A673 (cell line): ENCODE measurements around the gene THSD7B. TPM values are rescaled to one million over a fixed set of nuclear protein-coding genes. Genes with fewer than 3 reads are reported as not detected.

Experiments
- BruUV-seq: library from RNA; stranded (reverse); fragments of 400-500 nt; replicated peaks from 2 replicates; lab custom pipeline; 2021; lab: Mats Ljungman, UMichigan
- CTCF ChIA-PET: fragments of 300-600 bp; sonication (Branson Sonifier 250); formaldehyde crosslinking; loops from one replicate; lab custom pipeline; 2022; ENCODE audit warnings: antibody characterized with exemption; lab: Charles Lee
- POLR2A ChIA-PET: fragments of 300-600 bp; sonication (Branson Sonifier 250); formaldehyde crosslinking; loops from one replicate; lab custom pipeline; 2022; ENCODE audit warnings: antibody characterized with exemption; ENCODE audit not compliant: low non-redundant PET; lab: Charles Lee
- DNase-seq: peaks from one replicate; pipeline ENCODE4 v3.0.0-alpha.2; 2015; ENCODE audit warnings: low spot score
- H3K27ac ChIP-seq: fragments of 200-600 bp; sonication (generic); 2 replicates; pipeline ENCODE4 v1.5.1; 2016; ENCODE audit warnings: mixed run types, low read depth, mild to moderate bottlenecking, mixed read lengths, antibody characterized with exemption, low read length; ENCODE audit not compliant: poor library complexity, severe bottlenecking
- H3K27me3 ChIP-seq: fragments of 200-600 bp; sonication (generic); replicated peaks from 2 replicates; pipeline ENCODE4 v1.6.1; 2017; ENCODE audit warnings: mixed run types, low read depth, mild to moderate bottlenecking, mixed read lengths, antibody characterized with exemption, low read length; ENCODE audit not compliant: insufficient read depth, poor library complexity
- H3K36me3 ChIP-seq: fragments of 200-600 bp; sonication (generic); 2 replicates; pipeline ENCODE4 v1.6.1; 2016; ENCODE audit warnings: mixed run types, mild to moderate bottlenecking, mixed read lengths, antibody characterized with exemption, low read length; ENCODE audit not compliant: insufficient read depth, poor library complexity, severe bottlenecking
- H3K4me1 ChIP-seq: fragments of 200-600 bp; sonication (generic); 2 replicates; pipeline ENCODE4 v1.6.1; 2017; ENCODE audit warnings: mixed run types, mild to moderate bottlenecking, mixed read lengths, antibody characterized with exemption, low read length; ENCODE audit not compliant: insufficient read depth, poor library complexity, severe bottlenecking
- H3K4me3 ChIP-seq: fragments of 200-600 bp; sonication (generic); 2 replicates; pipeline ENCODE4 v1.5.1; 2016; ENCODE audit warnings: low read depth, mixed run types, mild to moderate bottlenecking, mixed read lengths, low read length; ENCODE audit not compliant: poor library complexity, severe bottlenecking
- H3K9me3 ChIP-seq: fragments of 200-600 bp; sonication (generic); 2 replicates; pipeline ENCODE4 v1.6.1; 2016; ENCODE audit warnings: mixed run types, low read depth, mild to moderate bottlenecking, mixed read lengths, antibody characterized with exemption, low read length; ENCODE audit not compliant: poor library complexity, severe bottlenecking
- EZH2 ChIP-seq: fragments of 200-600 bp; sonication (generic); IDR thresholded peaks from 2 replicates; pipeline ENCODE4 v1.6.1; 2017; ENCODE audit warnings: borderline replicate concordance, low read depth, mild to moderate bottlenecking, mixed read lengths, antibody characterized with exemption, low read length; ENCODE audit not compliant: poor library complexity, severe bottlenecking
- intact Hi-C: fragments of 100-400 bp; cut with micrococcal nuclease; formaldehyde crosslinking; loops from one replicate; pipeline ENCODE4 v1.10.0; 2022; ENCODE audit not compliant: unreplicated experiment
- total RNA-seq: library from RNA; stranded (reverse); gene quantifications from 2 replicates; pipeline ENCODE4 v1.2.3, GENCODE V29; 2021
- TF ChIP-seq, protein P1 (sequence below): fragments of 300-800, 200-600 bp; sonication (generic); conservative IDR thresholded peaks from 2 replicates; pipeline ENCODE4 v1.5.1; 2017; ENCODE audit warnings: low read depth, mild to moderate bottlenecking, antibody characterized with exemption, low read length, moderate library complexity, mixed read lengths

Gene THSD7B
- total RNA-seq, 1 experiment from 2014 or later, result not detected

DNA sequence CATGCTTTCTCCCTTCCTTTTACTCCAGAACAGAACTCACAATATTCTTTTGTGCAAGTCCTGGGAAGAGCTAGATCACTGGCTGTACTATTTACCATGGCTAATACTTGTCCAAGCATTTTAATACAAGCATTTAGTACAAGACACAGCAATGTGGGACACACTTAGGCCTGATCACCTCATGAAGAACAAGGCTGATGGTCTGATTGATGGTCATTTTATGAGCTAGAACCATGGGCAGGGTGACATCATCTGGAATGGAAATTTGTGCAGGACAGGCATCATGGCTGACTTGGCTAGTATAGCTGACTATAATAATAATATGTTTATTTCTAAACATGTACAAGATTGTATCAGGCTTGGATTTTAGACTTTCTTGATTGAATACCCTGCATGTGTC, 824.8 kb downstream of the THSD7B start:
- CTCF ChIA-PET, result no interaction called here

DNA sequence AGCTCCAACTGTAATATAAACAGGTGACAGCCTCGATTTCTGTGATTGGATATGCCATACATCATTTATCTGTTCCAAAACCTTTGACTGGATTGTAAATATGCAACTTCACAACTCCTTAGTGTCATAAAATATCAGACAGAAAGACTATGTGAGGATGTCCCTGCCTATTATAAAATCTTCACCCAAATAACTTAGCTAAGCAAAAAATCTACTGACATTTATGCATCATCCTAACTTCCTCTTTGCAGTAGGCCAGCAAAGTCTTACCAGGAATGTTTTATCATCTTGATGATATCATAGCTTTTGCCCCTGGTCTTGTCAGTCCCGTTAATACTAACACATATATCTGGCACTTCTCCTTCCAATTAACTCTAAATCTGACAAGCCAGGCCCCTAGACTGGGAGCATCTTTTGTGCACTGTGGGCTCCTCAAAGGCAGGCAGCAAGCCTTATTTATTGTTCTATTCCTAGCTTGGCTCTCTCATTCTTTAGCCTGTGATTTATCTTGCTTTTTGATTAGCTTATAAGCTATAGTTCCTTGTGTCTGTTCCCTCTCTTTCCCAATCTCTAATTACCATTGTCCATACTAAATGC, 842.5 kb downstream of the THSD7B start:
- H3K4me3 ChIP-seq, result no peak overlapping the region
- ChIA-PET CTCF (no interaction called here), POLR2A (no interaction called here)
- no peaks in the 10 kb centered on the region for H3K36me3 ChIP-seq
- TF ChIP-seq, protein P1, sequence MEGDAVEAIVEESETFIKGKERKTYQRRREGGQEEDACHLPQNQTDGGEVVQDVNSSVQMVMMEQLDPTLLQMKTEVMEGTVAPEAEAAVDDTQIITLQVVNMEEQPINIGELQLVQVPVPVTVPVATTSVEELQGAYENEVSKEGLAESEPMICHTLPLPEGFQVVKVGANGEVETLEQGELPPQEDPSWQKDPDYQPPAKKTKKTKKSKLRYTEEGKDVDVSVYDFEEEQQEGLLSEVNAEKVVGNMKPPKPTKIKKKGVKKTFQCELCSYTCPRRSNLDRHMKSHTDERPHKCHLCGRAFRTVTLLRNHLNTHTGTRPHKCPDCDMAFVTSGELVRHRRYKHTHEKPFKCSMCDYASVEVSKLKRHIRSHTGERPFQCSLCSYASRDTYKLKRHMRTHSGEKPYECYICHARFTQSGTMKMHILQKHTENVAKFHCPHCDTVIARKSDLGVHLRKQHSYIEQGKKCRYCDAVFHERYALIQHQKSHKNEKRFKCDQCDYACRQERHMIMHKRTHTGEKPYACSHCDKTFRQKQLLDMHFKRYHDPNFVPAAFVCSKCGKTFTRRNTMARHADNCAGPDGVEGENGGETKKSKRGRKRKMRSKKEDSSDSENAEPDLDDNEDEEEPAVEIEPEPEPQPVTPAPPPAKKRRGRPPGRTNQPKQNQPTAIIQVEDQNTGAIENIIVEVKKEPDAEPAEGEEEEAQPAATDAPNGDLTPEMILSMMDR, result no peak
- no peak for TF ChIP-seq EZH2
- no TSS peak for BruUV-seq
- no peak for DNase-seq
- no peak overlapping the region for H3K27ac ChIP-seq
- H3K9me3 ChIP-seq, result no peaks in the 10 kb centered on the region
- no peaks in the 10 kb centered on the region for H3K27me3 ChIP-seq
- intact Hi-C loops, result no loop called here
- no peaks in the 10 kb centered on the region for H3K4me1 ChIP-seq

More for the DNA sequence above, 824.8 kb downstream of the THSD7B start:
- no peak overlapping the region for H3K27ac ChIP-seq
- no peak for TF ChIP-seq EZH2
- TF ChIP-seq, protein P1, result no peak
- no peak for DNase-seq
- BruUV-seq, result no TSS peak
- no peaks in the 10 kb centered on the region for H3K4me1 ChIP-seq
- no peak overlapping the region for H3K4me3 ChIP-seq
- intact Hi-C loops, result no loop called here
- H3K9me3 ChIP-seq, result no peaks in the 10 kb centered on the region
- no peaks in the 10 kb centered on the region for H3K36me3 ChIP-seq
- POLR2A ChIA-PET, result no interaction called here
- H3K27me3 ChIP-seq, result no peaks in the 10 kb centered on the region

DNA sequence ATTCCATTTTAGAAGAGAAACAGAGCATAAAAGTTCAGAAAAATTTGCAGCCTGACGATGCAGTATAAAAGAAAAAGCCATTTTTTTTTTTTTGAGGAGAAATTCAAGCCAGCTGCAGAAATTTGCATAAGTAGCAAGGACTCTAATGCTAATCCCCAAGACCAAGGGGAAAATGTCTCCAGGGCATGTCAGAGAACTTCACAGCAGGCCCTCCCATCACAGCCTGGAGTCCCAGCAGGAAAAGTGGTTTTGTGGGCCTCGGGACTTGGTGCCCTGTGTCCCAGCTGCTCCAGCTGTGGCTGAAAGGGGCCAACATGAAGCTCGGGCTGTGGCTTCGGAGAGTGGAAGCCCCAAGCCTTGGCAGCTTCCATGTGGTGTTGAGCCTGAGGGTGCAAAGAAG, 873.6 kb downstream of the THSD7B start:
- BruUV-seq, result no TSS peak
- no peaks in the 10 kb centered on the region for H3K36me3 ChIP-seq
- H3K4me1 ChIP-seq, result no peaks in the 10 kb centered on the region
- no peaks in the 10 kb centered on the region for H3K9me3 ChIP-seq
- DNase-seq, result no peak
- CTCF ChIA-PET, result no interaction called here
- TF ChIP-seq EZH2, result no peak
- TF ChIP-seq, protein P1, result no peak
- no peak overlapping the region for H3K27ac ChIP-seq
- intact Hi-C loops, result no loop called here
- no peaks in the 10 kb centered on the region for H3K27me3 ChIP-seq
- H3K4me3 ChIP-seq, result no peak overlapping the region
- POLR2A ChIA-PET, result no interaction called here
